ENCODE measurements around the gene NOVA2.
A peak's percentile ranks its signal among the peaks of the same experiment; 100 is the strongest.

The NOVA2 gene

GRCh38 chr19:46002678-46003275 lies 29.1 kb upstream of the NOVA2 start:
- H3K4me3 ChIP-seq (ENCODE audit: low read depth, low read length): no peak overlapping the region
- DNase-seq (ENCODE audit: low read depth): no peak

DNA sequence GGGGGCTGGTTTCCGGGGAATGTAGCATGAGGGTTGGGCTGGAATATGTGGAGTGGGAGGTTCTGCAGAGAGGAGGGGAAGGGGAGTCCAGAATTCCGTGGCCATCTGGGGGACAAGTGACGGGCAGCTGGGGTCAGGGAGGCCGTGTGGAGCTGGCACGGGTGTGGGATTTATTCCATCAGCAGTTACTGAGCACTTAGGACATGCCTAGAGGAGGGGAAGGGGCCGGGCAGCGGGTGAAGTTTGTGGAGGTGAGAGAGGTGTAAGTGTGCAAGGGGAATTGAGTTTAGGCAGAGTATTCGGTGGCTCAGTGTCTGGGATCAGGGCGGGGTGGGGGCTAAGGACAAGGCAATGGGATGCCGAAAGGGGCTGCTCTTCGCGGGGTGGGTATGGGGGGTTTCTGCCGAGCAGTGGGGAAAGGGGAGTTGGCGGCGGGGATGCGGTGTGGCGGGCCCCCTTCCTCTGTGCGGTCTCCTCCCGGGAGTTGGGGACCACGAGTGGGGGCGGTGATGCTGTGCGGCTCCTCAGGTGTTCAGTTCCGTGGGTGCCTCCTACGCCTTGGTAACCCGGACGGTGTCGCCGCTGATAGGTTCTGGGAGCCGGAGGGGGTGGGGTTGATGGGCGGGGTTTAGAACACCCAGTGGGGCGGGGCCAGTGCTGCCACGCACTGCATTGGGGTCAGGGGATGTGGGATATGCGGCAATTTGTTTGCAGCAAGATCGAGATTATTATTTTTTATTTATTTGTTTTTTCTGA lies 27.0 kb upstream of the NOVA2 start:
- DNase-seq (ENCODE audit: low read depth): no peak
- peak overlapping the region; percentile 27 for H3K4me3 ChIP-seq (ENCODE audit: low read depth, low read length)

DNA sequence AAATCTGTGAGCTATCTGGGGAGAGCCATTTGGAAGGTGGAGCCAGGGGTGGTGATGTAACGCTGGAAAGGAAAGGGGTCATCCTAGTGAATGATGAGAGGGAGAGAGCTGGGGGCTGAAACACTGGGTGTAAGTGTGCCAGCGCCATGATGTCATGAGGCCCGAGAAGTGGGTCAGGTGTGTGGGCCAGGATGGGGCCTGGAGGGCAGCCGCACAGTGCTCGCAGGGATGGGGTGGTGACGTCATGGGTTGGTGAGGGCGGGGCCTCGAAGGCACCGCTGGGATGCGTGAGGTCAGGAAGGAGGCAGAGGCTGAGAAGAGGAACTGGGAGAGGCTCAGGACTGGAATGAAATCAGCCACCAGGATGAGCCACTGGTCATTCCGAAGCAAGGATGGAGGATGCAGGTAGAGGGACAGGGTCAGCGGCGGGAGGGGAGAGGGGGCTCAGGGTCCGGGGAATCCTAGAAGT lies 26.0 kb upstream of the NOVA2 start:
- DNase-seq (ENCODE audit: low read depth): no peak
- H3K4me3 ChIP-seq (ENCODE audit: low read depth, low read length): peak overlapping the region; percentile 9

GRCh38 chr19:45998834-45999233 lies 25.2 kb upstream of the NOVA2 start:
- no peak for DNase-seq (ENCODE audit: low read depth)
- no peak overlapping the region for H3K4me3 ChIP-seq (ENCODE audit: low read depth, low read length)

- H3K4me3 ChIP-seq (ENCODE audit: low read depth, low read length): no peak overlapping the region
- DNase-seq (ENCODE audit: low read depth): no peak
These were observed 23.3 kb upstream of the NOVA2 start for GRCh38 chr19:45996933-45997332.

DNA sequence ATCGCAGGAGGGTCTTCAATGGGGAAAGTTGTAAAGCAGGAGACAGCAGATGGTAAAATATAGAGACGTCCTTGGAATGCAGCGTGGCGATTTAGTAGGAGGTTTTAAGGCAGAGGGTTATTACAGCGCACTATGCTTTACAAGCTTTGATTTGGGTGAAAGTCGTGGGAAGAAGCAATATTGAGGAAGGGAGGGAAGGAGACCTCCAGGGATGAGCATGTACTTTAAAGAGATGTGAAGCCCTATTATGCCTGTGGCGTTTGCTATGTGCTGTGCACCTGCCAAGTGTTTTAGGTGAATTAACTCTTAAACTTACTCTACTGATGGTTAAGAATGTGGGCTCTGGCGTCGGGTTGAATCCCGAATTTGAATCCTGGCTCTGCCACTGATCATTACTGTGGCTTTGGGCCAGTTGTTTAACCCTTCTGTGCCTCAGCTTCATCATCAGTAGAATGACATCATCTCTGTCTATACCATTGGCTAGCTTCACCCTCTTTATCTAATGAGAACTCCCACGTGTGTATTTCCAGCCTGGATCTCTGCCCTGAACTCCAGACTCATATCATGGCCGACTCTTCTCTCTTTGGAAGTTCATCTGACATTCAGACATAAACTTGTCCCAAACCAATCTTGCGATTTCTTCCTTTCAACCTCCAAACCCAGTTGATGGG lies 22.2 kb upstream of the NOVA2 start:
- no peak for DNase-seq (ENCODE audit: low read depth)
- H3K4me3 ChIP-seq (ENCODE audit: low read depth, low read length): peak overlapping the region; percentile 82

GRCh38 chr19:45994998-45995714 lies 21.5 kb upstream of the NOVA2 start, which contains the start of gene CCDC61:
Gene CCDC61, plus strand, starts transcription at chr19:45995467. Its CDS starts 7,552 bp downstream, at chr19:46003019.
- peak; percentile 97 for DNase-seq (ENCODE audit: low read depth)
- H3K4me3 ChIP-seq (ENCODE audit: low read depth, low read length): peak within 1 kb of the TSS; percentile 82

- H3K4me3 ChIP-seq (ENCODE audit: low read depth, low read length): peak overlapping the region; percentile 62
- no peak for DNase-seq (ENCODE audit: low read depth)
These were observed 20.9 kb upstream of the NOVA2 start for GRCh38 chr19:45994456-45994997.

GRCh38 chr19:45990113-45990728 lies 16.6 kb upstream of the NOVA2 start:
- no peak for DNase-seq (ENCODE audit: low read depth)
- H3K4me3 ChIP-seq (ENCODE audit: low read depth, low read length): no peak overlapping the region

GRCh38 chr19:45985321-45985720 lies 11.7 kb upstream of the NOVA2 start:
- no peak for DNase-seq (ENCODE audit: low read depth)
- H3K4me3 ChIP-seq (ENCODE audit: low read depth, low read length): no peak overlapping the region

DNA sequence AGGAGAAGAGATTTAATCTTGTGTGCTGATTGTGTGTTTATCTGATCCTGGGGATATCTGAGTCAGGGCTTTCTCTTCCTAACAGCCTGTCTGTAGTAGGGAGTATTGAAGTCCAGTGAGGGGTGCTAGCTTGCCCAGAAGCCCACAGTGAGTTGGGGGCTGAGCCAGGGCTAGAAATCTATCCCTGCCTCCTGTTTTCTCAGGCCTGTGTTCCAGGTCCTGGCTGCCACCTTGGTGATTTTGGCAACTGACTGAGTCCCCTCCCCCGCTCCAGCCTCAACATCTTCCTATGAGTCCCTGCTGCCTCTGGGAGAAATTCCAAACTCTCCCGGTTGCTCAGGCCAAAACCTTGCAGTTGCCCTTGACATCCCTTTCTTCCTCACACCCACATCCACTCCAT lies 7.7 kb upstream of the NOVA2 start:
- no peak overlapping the region for H3K4me3 ChIP-seq (ENCODE audit: low read depth, low read length)
- DNase-seq (ENCODE audit: low read depth): no peak

DNA sequence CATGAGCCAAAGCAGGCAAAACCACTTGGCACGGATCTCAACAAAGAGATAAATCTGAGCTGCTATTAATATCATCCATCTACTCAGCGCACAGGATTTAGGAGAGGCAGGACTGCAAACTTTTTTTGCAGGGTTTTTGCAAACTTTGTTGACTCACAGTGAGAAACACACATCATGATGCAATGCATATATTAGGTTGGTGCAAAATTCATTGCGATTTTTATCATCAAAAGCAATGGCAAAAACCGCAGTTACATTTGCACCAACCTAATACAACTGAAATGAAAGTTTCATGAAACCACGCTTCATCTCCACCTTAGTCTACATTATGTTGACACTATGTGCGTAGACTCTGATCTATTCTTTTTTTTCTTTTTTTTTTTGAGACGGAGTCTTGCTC lies 4.5 kb upstream of the NOVA2 start:
- no peak for DNase-seq (ENCODE audit: low read depth)
- no peak overlapping the region for H3K4me3 ChIP-seq (ENCODE audit: low read depth, low read length)

- DNase-seq (ENCODE audit: low read depth): no peak
- H3K4me3 ChIP-seq (ENCODE audit: low read depth, low read length): no peak overlapping the region
These were observed 2.5 kb upstream of the NOVA2 start for GRCh38 chr19:45976178-45976577.

DNA sequence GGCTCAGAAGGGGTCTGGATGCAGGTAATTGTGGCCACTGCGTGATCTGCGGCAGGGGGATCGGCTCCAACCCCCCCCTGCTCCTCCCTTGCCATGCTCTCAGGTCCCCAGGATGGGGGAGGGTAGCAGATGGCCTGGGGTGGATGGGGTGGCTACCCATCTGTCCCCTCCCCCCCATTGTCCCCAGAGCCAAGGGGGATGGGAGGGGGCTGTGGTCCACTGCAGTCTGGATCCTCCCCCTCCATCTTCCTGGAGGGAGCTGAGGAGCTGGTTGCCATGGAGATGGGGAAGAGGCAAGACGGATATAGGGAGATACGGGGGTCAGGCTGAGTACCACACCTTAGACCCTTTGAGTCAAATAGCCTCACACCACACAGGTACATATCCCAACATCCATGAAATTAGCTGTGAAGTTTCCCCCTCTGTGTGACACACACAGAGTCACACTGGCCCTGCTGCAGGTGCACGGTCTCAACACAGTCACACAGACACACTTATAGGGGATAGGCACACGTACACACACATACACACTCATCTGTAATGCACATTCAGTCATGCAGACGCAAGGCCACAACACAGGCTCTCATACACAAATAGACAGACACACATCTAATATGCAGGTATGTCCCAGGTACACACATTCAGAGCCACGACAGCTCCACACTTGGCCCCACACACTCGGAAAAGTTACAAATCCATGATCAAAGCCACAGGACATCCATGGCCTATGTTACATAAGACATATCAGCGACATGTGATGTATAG lies 1.8 kb upstream of the NOVA2 start:
- H3K4me3 ChIP-seq (ENCODE audit: low read depth, low read length): no peak overlapping the region
- DNase-seq (ENCODE audit: low read depth): no peak

GRCh38 chr19:45972947-45973540 lies 621 bp downstream of the NOVA2 start:
- H3K4me3 ChIP-seq (ENCODE audit: low read depth, low read length): no peak overlapping the region
- DNase-seq (ENCODE audit: low read depth): no peak

DNA sequence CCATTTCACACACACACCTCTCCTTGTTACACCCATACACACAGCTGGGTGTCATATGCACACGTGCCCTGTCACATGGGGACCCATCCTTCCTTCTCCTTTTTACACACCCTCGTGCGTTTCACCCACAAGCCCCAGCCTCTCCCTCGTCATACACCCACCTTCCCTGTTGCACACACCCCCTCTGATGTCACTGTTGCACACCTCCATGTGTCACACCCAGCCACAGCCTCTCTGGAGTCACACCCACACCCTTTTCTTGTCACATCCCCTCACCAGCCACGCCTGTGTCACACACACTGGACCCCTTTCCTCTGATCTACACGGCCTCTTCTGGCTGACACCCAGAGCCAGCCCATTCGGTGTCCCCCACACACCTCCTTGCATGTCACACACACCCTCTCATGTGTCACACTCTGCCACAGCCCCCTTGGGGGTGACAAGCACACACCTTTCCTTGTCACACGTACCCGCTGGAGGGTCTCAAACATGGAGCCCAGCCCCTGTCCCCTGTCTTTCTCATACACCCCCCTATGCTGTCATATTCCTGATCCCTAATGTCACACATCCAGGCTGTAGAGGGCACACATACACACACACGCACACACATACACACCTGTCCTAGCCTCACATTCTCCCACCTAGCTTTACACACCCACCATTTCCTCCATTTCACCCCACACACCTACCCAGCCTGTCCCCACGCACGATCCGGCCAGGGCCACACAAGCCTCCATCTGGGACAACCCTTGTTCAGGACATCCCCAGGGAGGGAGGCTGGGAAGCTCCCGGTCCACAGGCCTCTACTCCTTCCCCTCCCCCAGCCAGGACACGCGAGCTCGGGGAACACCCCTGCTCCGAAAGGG lies 1.4 kb downstream of the NOVA2 start:
- no peak for DNase-seq (ENCODE audit: low read depth)
- no peak overlapping the region for H3K4me3 ChIP-seq (ENCODE audit: low read depth, low read length)

GRCh38 chr19:45971260-45971902 lies 2.3 kb downstream of the NOVA2 start:
- DNase-seq (ENCODE audit: low read depth): no peak
- H3K4me3 ChIP-seq (ENCODE audit: low read depth, low read length): no peak overlapping the region
